Measurements from ENCODE around the gene OR13J1.

Gene OR13J1

GRCh38 chr9:35912791-35913400, 42.7 kb upstream of the OR13J1 start:
- no peak for TF ChIP-seq CTCF (conservative IDR thresholded peaks at IDR 0.05; ENCODE audit: low read length)
- no peak for DNase-seq (ENCODE audit: low read depth)
- no peak overlapping the region for H3K4me3 ChIP-seq (ENCODE audit: low read length)

DNA sequence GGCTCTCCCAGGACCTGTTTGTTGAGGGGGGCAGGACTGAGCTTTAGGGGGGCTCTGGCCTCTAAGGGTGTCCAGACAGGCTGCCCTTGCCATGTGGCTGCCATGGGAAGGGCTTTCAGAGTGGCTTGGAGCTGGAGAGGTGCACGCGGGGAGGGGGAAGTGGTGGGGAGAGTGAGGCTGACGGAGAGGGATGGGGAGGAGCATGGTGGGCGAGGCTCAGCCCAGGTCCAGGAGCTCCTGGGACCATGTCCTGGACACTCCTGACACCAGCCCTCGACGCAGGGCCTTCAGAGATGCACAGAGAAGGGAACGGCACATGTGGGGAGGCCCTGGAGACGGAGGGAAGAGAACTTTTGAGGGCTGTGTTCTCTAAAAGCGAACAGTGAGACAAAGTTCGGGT, 41.5 kb upstream of the OR13J1 start:
- no peak overlapping the region for H3K4me3 ChIP-seq (ENCODE audit: low read length)
- no peak for DNase-seq (ENCODE audit: low read depth)
- no peak for TF ChIP-seq CTCF (conservative IDR thresholded peaks at IDR 0.05; ENCODE audit: low read length)

- peak; percentile 67 for DNase-seq (ENCODE audit: low read depth)
- no peak overlapping the region for H3K4me3 ChIP-seq (ENCODE audit: low read length)
- TF ChIP-seq CTCF (conservative IDR thresholded peaks at IDR 0.05; ENCODE audit: low read length): peak; percentile 66
These were observed 40.6 kb upstream of the OR13J1 start for GRCh38 chr9:35910613-35911359.

- no peak for DNase-seq (ENCODE audit: low read depth)
- no peak for TF ChIP-seq CTCF (conservative IDR thresholded peaks at IDR 0.05; ENCODE audit: low read length)
- no peak overlapping the region for H3K4me3 ChIP-seq (ENCODE audit: low read length)
These were observed 39.7 kb upstream of the OR13J1 start for GRCh38 chr9:35909687-35910612.

DNA sequence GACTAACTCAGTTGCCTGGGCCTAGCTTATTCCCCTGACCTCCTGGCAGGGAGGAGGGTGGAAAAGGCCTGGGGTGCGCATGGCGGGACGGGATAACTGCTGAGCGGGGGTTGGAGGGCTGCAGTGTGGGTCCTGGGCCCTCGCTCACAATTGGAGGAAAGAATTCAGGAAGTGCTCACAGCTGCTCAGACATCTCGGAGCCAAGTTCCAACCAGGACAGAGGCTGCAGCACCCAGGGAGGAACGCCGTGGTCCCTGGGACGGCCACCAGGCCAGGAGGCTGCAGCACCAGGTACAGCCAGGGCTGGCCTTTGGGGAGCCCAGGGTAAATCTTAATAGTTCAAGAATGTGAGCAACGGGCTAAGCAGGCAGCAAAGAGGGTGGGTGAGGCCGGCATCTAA, 39.1 kb upstream of the OR13J1 start, which contains the start of gene SPAAR:
TSS of gene SPAAR (plus strand) at position 217 of the 400 bp plus-strand sequence. CDS start 974 bp downstream, outside the sequence.
- TF ChIP-seq CTCF (conservative IDR thresholded peaks at IDR 0.05; ENCODE audit: low read length): no peak
- no peak for DNase-seq (ENCODE audit: low read depth)
- peak within 1 kb of the TSS; percentile 14 for H3K4me3 ChIP-seq (ENCODE audit: low read length)

GRCh38 chr9:35908504-35909125, 38.4 kb upstream of the OR13J1 start:
- DNase-seq (ENCODE audit: low read depth): peak; percentile 41
- H3K4me3 ChIP-seq (ENCODE audit: low read length): peak overlapping the region; percentile 14
- TF ChIP-seq CTCF (conservative IDR thresholded peaks at IDR 0.05; ENCODE audit: low read length): no peak

Measured in AG10803 (cell line).